NCI-H1694 (cell line): Measurements from ENCODE around the gene GTPBP2.
"Not testable (repeated sequence)": the region's sequence is repeated elsewhere in the genome, so short reads cannot be mapped to it uniquely, and the experiment has no call there.

Experiments
- DNase-seq: peaks from one replicate; lab custom pipeline; 2025; lab: John Stamatoyannopoulos, UW

Gene GTPBP2

GRCh38 chr6:43657221-43657802, 28.2 kb upstream of the GTPBP2 start:
- no peak for DNase-seq

- DNase-seq: not testable (repeated sequence)
Measured at GRCh38 chr6:43652822-43653221, 23.8 kb upstream of the GTPBP2 start.

GRCh38 chr6:43648248-43648647, 19.2 kb upstream of the GTPBP2 start:
- no peak for DNase-seq

GRCh38 chr6:43647613-43648012, 18.5 kb upstream of the GTPBP2 start:
- no peak for DNase-seq

- no peak for DNase-seq
Measured at GRCh38 chr6:43645613-43645964, 16.5 kb upstream of the GTPBP2 start.

GRCh38 chr6:43644940-43645612, 16.0 kb upstream of the GTPBP2 start, which contains the start of gene RSPH9:
TSS of gene RSPH9 (plus strand) at chr6:43645036. CDS start at chr6:43645099, 63 bp downstream.
- DNase-seq: no peak

GRCh38 chr6:43639984-43640800, 11.1 kb upstream of the GTPBP2 start:
- no peak for DNase-seq

- no peak for DNase-seq
Measured at GRCh38 chr6:43636308-43636659, 7.2 kb upstream of the GTPBP2 start.

GRCh38 chr6:43635387-43636307, 6.6 kb upstream of the GTPBP2 start, which contains the start of gene MAD2L1BP:
TSS of gene MAD2L1BP (plus strand) at chr6:43635840. CDS start at chr6:43635876, 36 bp downstream.
- peak; percentile 79 for DNase-seq

- DNase-seq: no peak
Measured at GRCh38 chr6:43634702-43635303, 5.7 kb upstream of the GTPBP2 start.

- DNase-seq: not testable (repeated sequence)
Measured at GRCh38 chr6:43633002-43633401, 3.9 kb upstream of the GTPBP2 start.

- no peak for DNase-seq
Measured at GRCh38 chr6:43630980-43631619, 2.0 kb upstream of the GTPBP2 start.

GRCh38 chr6:43629505-43630300, 639 bp upstream of the GTPBP2 start:
- peak; percentile 95 for DNase-seq

- DNase-seq: peak; percentile 20
Measured at GRCh38 chr6:43628393-43629103, 516 bp downstream of the GTPBP2 start.

- DNase-seq: no peak
Measured at GRCh38 chr6:43627008-43627825, 1.8 kb downstream of the GTPBP2 start.

- no peak for DNase-seq
Measured at GRCh38 chr6:43625393-43625992, 3.6 kb downstream of the GTPBP2 start.

GRCh38 chr6:43624786-43625288, 4.2 kb downstream of the GTPBP2 start:
- DNase-seq: no peak
